ENCODE data around the gene MYO10. TPM values are rescaled to one million over a fixed set of nuclear protein-coding genes. Genes with fewer than 3 reads are reported as not detected.

The MYO10 gene
- total RNA-seq, 4 donors from 2014 or later, result 3.4 to 28.7 (median 13.4) TPM

DNA sequence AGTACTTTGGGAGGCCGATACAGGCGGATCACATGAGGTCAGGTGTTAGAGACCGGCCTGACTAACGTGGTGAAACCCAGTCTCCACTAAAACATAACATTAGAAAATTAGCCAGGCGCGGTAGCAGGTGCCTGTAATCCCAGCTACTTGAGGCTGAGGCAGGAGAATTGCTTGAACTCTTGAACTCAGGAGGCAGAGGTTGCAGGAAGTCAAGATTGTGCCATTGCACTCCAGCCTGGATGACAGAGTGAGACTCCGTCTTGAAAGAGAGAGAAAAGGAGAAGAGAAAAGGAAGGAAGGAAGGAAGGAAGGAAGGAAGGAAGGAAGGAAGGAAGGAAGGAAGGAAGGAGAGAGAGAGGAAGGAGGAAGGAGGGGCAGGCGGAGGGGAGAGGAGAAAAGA, 45.1 kb downstream of the MYO10 start:
- Histone ChIP-seq H3K36me3 (no peaks in the 10 kb centered on the region), H3K4me3 (no peak overlapping the region), H3K4me1 (peaks cover 11 to 26% of the 10 kb centered on the region in 2 donors), H3K27me3 (no peaks in the 10 kb centered on the region), H3K9me3 (no peaks in the 10 kb centered on the region), H3K27ac (peak overlapping the region in 1 of 4 donors; percentile 31)
- DNase-seq, result no peak
- intact Hi-C loops (cut with DNase I; ENCODE audit: low total_unique reads), result no loop called here
- TF ChIP-seq POLR2A (IDR thresholded peaks at IDR 0.05) (no peak), CTCF (IDR thresholded peaks at IDR 0.05 in 4 of 5, conservative IDR thresholded peaks at IDR 0.05 in 1 of 5) (no peak)
- in situ Hi-C loops (cut with MboI; ENCODE audit: low sequenced_read_pairs in 4 of 4), result no loop called here
- ATAC-seq, result no peak

DNA sequence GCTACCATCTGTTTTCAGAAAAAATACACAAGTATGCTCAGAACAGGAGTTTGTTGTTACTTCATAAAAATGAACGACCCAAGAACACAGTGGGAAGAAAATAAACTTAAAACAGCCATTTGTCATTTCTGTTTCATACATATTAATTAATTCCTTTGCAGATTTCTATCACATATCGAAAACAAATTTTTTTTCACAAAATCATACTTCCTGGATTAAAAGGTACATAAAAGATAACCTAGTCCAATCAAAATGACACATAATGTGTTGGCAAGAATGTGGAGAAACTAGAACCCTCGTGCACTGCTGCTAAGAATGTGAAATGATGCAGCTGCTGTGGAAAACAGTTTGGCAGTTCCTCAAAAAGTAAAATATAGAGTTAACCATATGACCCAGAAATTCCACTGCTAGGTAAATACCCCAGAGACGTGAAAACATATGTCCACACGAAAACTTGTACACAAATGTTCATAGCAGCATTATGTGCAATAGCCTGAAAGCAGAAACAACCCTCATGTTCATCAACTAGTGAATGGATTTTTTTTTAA, 46.0 kb downstream of the MYO10 start:
- Histone ChIP-seq H3K27ac (no peak overlapping the region), H3K9me3 (no peaks in the 10 kb centered on the region), H3K27me3 (no peaks in the 10 kb centered on the region), H3K4me3 (no peak overlapping the region), H3K4me1 (peaks cover 9 to 35% of the 10 kb centered on the region in 2 donors), H3K36me3 (no peaks in the 10 kb centered on the region)
- in situ Hi-C loops (cut with MboI; ENCODE audit: low sequenced_read_pairs in 4 of 4), result no loop called here
- DNase-seq (no peak), ATAC-seq (no peak)
- TF ChIP-seq POLR2A (IDR thresholded peaks at IDR 0.05) (no peak), CTCF (IDR thresholded peaks at IDR 0.05 in 4 of 5, conservative IDR thresholded peaks at IDR 0.05 in 1 of 5) (no peak)
- intact Hi-C loops (cut with DNase I; ENCODE audit: low total_unique reads), result loop anchor here (5.0 kb wide), 1 partner anchor 113 kb away; no protein-coding TSS in a partner anchor

DNA sequence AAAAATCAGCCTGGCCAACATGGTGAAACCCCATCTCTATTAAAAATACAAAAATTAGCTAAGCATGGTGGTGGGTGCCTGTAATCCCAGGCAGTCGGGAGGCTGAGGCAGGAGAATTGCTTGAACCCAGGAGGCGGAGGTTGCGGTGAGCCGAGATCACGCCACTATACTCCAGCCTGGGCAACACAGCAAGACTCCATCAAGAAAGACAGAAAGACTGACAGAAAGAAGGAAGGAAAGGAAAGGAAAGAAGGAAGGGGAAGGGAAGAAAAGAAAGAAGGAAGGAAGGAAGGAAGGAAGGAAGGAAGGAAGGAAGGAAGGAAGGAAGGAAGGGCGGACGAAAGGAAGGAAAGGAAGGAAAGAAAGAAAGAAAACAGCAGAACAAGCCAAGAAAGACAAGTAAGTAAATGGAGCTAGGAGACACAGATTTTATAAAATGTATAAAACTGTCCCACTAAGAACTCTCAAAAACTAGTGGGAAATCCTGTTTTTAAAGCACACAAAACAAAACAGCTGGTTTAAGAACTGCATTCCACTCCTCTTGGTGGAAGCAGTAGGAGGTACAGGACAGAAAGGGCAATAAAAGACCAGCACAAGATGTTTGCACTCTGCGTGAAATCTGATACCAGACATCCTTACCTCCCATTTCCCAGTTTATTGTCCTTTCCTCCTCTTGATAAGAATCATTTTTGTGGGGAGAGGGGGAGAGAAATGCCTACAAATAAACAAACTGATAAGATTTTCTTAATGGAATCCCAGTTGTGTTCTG, 46.7 kb downstream of the MYO10 start:
- Histone ChIP-seq H3K27me3 (no peaks in the 10 kb centered on the region), H3K27ac (no peak overlapping the region), H3K4me3 (no peak overlapping the region), H3K36me3 (no peaks in the 10 kb centered on the region), H3K9me3 (no peaks in the 10 kb centered on the region), H3K4me1 (peaks cover 7 to 34% of the 10 kb centered on the region in 2 donors)
- ATAC-seq, result no peak
- TF ChIP-seq CTCF (IDR thresholded peaks at IDR 0.05 in 4 of 5, conservative IDR thresholded peaks at IDR 0.05 in 1 of 5) (no peak), POLR2A (IDR thresholded peaks at IDR 0.05) (no peak)
- no peak for DNase-seq
- intact Hi-C loops (cut with DNase I; ENCODE audit: low total_unique reads), result loop anchor here (5.0 kb wide), 1 partner anchor 112 kb away; no protein-coding TSS in a partner anchor
- in situ Hi-C loops (cut with MboI; ENCODE audit: low sequenced_read_pairs in 4 of 4), result no loop called here

GRCh38 chr5:16888694-16889124, 47.4 kb downstream of the MYO10 start:
- DNase-seq, result no peak
- Histone ChIP-seq H3K27me3 (no peaks in the 10 kb centered on the region), H3K27ac (no peak overlapping the region), H3K4me1 (peaks cover 7 to 30% of the 10 kb centered on the region in 2 donors), H3K9me3 (no peaks in the 10 kb centered on the region), H3K4me3 (no peak overlapping the region), H3K36me3 (no peaks in the 10 kb centered on the region)
- in situ Hi-C loops (cut with MboI; ENCODE audit: low sequenced_read_pairs in 4 of 4) (no loop called here), intact Hi-C loops (cut with DNase I; ENCODE audit: low total_unique reads) (loop anchor here (5.0 kb wide), 1 partner anchor 111 kb away; no protein-coding TSS in a partner anchor)
- TF ChIP-seq CTCF (IDR thresholded peaks at IDR 0.05 in 4 of 5, conservative IDR thresholded peaks at IDR 0.05 in 1 of 5), result no peak
- TF ChIP-seq POLR2A (IDR thresholded peaks at IDR 0.05), result no peak
- no peak for ATAC-seq
